Hematopoietic multipotent progenitor cell treated with erythropoietin and hydrocortisone succinate and interleukin-3 and kit ligand, for 8 days (in vitro differentiated cells): ENCODE results near the gene C2CD2L.
"Not testable (repeated sequence)": the region's sequence is repeated elsewhere in the genome, so short reads cannot be mapped to it uniquely, and the experiment has no call there.

Source experiments
- DNase-seq: peaks from one replicate; pipeline ENCODE4 v3.0.0-alpha.2; 2015

Gene C2CD2L

DNA sequence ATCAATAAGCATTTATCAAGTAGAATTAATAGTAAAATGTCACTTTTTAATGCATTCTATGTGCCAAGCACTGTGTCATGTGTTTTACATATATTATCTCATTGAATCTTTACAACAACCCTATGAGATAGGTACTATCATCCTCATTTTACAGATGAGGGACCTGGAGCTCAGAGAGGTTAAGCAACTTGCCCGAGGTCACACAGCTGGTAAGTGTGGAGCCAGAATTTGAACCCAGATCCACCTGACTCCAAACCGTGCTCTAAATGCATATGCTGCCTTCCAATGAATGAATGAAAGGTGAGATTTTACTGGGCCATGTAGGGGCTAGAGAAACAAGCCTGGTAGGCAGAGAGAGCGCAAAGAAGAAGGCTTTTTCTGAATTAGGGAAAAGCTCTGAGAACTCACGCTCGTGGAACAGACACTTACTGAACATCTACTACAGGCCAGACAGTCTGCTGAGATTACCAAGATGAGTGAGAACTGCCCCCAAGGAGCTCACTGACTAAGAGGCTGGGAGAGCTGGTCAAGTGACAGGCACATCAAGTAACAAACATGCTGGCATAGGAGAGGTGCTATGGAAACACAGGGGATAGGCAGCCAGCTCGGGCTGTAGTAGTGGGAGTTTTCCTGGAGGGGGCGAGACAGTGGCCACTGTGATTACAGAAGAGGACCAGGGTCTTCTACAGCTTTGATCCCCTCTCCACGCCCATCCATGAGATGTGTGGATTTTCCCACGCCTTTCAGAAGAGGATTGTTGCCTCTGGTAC, 46.1 kb downstream of the C2CD2L start:
- DNase-seq: no peak

DNA sequence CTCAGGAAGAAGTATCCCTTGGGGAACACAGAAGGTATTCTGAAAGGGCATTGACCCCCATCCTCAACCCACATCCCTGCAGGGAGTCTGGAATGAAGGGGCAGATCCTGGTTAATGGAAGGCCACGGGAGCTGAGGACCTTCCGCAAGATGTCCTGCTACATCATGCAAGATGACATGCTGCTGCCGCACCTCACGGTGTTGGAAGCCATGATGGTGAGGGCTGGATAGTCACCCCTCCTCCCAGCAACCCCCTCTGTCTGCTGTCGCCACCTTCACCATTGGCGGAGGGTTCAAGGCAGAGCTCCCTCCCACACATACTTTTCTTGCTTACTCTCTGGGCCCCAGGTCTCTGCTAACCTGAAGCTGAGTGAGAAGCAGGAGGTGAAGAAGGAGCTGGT, 47.0 kb downstream of the C2CD2L start:
- DNase-seq: no peak

DNA sequence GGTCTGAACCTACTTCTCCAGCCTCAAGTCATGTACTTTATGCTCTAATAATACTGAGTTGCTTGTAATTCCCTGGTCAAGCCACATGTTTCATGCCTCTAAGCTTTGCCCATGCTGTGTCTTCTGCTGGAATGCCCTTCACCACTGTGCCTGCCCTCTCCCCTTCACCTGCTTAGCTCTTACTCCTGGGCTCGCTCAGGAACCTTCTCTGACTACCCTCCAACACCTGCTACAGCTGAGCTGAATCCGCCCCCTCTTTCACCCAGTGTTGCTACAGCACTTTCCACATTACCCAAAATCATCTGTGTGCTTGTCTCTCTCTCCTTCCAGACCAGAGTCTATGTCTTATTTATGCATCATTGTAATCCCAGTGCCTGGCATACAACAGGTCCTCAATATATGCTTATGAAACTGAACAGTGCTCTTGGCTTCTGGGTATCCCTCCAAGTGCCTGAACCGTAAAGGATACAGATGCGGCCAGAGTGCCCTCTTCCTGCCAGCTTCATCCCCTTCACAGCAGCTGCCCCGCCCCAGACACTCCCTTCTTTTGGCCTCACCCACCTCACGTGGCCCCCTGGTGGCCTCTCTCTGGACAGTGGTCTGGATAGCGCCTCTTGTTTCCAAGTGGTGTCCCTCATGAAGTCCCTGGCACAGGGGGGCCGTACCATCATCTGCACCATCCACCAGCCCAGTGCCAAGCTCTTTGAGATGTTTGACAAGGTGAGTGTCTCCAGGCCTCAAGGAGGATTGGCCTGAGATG, 48.8 kb downstream of the C2CD2L start:
- DNase-seq: peak; percentile 26

DNA sequence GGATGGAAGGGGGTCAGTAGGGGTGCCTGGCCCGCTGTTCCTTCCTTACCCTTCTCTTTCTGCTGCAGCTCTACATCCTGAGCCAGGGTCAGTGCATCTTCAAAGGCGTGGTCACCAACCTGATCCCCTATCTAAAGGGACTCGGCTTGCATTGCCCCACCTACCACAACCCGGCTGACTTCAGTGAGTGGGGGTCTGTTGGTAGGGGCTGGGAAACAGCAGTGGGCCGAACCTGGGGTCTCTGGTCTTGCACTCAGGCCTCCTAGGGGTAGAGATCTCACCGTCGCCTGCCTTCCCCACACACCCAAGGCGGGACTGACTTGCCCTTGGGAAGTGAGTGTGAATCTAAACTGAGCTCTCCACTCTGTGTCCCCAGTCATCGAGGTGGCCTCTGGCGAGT, 49.4 kb downstream of the C2CD2L start:
- DNase-seq: no peak

DNA sequence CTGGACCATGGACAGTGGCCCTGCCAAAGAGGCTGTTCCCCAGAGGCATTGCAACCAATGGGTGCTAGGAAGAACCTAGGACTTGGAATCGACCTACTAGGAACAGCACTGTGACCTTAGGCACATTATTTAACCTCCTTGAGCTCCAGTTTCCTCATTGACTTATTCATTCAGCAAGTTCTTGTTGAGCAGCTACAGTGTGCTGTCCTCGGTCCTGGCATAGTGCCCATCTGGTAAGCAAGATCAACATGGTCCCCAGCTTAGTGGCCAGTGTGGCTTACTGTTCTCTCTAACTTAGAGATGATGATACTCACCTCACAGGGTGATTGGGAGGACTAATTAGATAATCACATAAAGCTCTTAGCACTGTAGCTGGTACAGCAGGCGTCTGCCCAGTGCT, 49.9 kb downstream of the C2CD2L start:
- peak; percentile 36 for DNase-seq

DNA sequence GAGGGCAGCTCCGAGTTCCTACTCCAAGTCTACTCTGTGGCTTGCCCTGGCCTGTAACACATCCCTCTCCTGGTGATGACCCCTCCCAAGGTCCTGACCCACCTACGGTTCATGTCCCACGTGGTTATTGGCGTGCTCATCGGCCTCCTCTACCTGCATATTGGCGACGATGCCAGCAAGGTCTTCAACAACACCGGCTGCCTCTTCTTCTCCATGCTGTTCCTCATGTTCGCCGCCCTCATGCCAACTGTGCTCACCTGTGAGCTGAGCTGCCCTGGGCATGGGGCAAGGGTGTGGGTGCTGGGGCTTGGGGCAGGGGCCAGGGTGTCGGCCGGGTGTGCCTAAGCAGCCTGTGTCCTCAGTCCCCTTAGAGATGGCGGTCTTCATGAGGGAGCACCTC, 51.3 kb downstream of the C2CD2L start:
- no peak for DNase-seq

DNA sequence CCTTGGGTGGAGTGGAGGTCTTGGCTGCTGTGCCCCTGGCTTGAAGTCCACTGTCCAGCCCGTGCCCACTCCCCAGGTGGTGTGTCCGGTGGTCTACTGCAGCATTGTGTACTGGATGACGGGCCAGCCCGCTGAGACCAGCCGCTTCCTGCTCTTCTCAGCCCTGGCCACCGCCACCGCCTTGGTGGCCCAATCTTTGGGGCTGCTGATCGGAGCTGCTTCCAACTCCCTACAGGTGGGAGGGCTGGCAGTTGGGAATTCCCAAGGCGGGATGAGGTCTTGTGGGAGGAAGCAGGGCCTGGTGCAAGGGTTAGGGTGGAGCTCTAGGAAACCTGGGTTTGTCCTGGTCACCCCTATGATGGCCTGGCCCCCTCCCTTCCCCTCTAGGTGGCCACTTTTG, 53.0 kb downstream of the C2CD2L start:
- DNase-seq: no peak

DNA sequence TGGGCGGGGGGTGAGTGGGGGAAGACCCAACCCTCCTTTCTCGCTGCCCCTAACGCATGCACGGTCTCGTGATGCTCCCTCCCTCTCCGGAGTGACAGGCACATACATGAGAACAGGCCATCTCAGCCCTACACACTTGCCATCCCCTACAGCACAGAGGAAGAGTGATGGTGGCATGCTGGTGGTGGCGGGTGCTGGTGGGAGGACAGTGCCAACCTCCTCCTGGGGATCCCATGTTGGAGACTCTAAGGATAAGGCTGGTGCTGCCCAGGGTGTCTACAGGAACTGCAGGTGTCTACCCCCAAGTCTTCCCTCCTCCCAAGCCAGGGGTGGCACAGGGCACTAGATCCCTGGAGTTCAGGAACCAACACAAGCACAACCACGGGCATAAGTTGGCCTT, 54.7 kb downstream of the C2CD2L start:
- no peak for DNase-seq

DNA sequence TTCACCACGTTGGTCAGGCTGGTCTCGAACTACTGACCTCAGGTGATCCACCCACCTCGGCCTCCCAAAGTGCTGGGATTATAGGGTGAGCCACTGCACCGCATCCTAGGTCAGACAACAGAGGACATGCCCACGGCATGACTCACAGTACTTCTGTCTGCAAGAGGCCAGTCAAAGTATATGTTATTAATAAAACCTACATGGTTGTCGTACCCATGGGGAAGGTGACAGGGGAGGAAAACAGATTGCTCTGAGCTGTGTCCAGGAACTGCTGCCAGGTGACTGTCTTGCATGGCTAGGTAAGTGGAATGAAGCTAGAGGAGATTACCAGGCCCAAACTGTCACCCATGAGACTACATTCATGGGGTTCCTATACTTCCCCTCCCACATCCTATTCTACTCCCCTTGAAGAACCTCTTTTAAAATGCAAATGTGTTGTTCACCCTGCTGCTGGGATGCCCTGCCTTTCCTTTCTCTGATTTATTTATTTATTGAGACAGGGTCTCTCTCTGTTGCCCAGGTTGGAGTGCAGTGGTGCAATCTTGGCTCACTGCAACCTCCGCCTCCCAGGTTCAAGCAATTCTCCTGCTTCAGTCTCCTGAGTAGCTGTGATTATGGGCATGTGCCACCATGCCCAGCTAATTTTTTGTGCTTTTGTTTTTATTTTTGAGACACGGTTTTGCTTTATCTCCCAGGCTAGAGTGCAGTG, 59.4 kb downstream of the C2CD2L start:
- no peak for DNase-seq

DNA sequence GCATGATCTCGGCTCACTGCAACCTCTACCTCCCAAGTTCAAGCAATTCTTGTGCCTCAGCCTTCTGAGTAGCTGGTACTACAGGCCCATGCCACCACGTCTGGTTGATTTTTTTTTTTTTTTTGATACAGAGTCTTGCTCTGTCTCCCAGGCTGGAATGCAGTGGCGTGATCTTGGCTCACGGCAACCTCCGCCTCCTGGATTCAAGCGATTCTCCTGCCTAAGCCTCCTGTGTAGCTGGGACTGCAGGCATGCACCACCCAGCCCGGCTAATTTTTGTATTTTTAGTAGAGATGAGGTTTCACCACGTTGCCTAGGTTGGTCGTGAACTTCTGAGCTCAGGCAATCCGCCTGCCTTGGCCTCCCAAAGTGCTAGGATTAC, 59.9 kb downstream of the C2CD2L start:
- not testable (repeated sequence) for DNase-seq

DNA sequence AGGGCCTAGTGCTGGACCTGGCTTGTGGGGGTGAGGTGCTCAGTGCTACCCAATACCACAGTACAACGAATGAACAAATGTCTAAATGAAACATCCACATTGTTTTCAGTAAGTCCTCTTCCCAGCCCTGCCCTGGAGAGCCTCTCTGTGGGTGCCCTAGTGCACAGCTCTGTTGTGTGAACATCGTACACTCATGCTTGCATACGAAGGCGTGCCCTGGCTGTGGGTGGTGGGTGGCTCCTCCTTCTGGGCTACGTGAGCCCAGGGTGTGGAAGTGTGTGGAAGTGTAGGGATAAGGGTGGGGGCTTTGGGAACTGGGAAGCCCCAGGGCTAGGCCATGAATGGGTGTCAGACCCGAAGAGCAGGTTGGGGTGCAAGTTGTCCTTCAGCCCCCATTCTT, 60.8 kb downstream of the C2CD2L start:
- DNase-seq: no peak
